K562 (cell line): ENCODE data around the gene GAB2. TPM values are rescaled to one million over a fixed set of nuclear protein-coding genes. Genes with fewer than 3 reads are reported as not detected.
A peak's percentile ranks its signal among the peaks of the same experiment; 100 is the strongest.

Source experiments
- ADNP ChIP-seq: fragments of 200-800 bp; sonication (Bioruptor generic); IDR thresholded peaks from 2 replicates; pipeline ENCODE4 v1.6.1; 2016; ENCODE audit warnings: missing genetic modification characterization, missing compliant biosample characterization
- ARID1B ChIP-seq: fragments of 450-650 bp; IDR thresholded peaks from 2 replicates; pipeline ENCODE4 v1.6.1; 2016; ENCODE audit warnings: antibody characterized with exemption, mild to moderate bottlenecking, inconsistent platforms
- C11orf30 ChIP-seq: fragments of 450-650 bp; IDR thresholded peaks from 2 replicates; pipeline ENCODE4 v1.6.1; 2016; ENCODE audit warnings: low read depth, mild to moderate bottlenecking
- ETV6 ChIP-seq, 3 experiments: fragments of 150-350 bp in 1 of 3; sonication (generic) in 1 of 3; formaldehyde crosslinking in 1 of 3; IDR thresholded peaks; 2 replicates each; pipeline versions ENCODE4 v1.6.1 to v1.8.0; 2014 to 2022; ENCODE audit warnings: borderline replicate concordance in 2 of 3, low read depth in 2 of 3, antibody characterized with exemption in 1 of 3, low read length in 1 of 3, mild to moderate bottlenecking in 1 of 3, missing genetic modification reagents in 1 of 3
- MTA1 ChIP-seq: fragments of 450-650 bp; IDR thresholded peaks from 2 replicates; pipeline ENCODE4 v1.6.1; 2017; ENCODE audit warnings: borderline replicate concordance
- NCOA1 ChIP-seq: fragments of 450-650 bp; IDR thresholded peaks from 2 replicates; pipeline ENCODE4 v1.6.1; 2016; ENCODE audit warnings: low read depth
- ZBTB17 ChIP-seq: fragments of 450-650 bp; formaldehyde crosslinking; IDR thresholded peaks from 2 replicates; pipeline ENCODE4 v1.4.0; 2020; ENCODE audit warnings: mild to moderate bottlenecking
- ZNF184 ChIP-seq: sonication (generic); formaldehyde crosslinking; IDR thresholded peaks from 2 replicates; pipeline ENCODE4 v1.5.0; 2020; ENCODE audit warnings: missing genetic modification reagents
- ZNF3 ChIP-seq: fragments of 250-450 bp; sonication (Bioruptor Pico); IDR thresholded peaks from 2 replicates; pipeline ENCODE4 v1.5.0; 2021; ENCODE audit warnings: mild to moderate bottlenecking, moderate library complexity
- ZNF316 ChIP-seq: fragments of 450-650 bp; IDR thresholded peaks from 2 replicates; pipeline ENCODE4 v1.6.1; 2016
- ZNF696 ChIP-seq: fragments of 250-450 bp; sonication (Bioruptor Pico); conservative IDR thresholded peaks from 2 replicates; pipeline ENCODE4 v1.4.0; 2020; ENCODE audit warnings: mild to moderate bottlenecking, moderate library complexity
- polyA plus RNA-seq, 8 experiments: library from polyadenylated mRNA; depleted of rRNA in 4 of 8; stranded (reverse) in 5 of 8; unstranded in 3 of 8; fragments of >200 nt; fragmentation: Nextera tagmentation in 2 of 8; fragmentation: Illumina TruSeq in 1 of 8; extraction: Ambion mirVana in 2 of 8; extraction: Trizol in 1 of 8; gene quantifications; 2 replicates each; pipeline versions ENCODE4 v1.2.1 to v1.2.3, GENCODE V29; 2011 to 2014; ENCODE audit warnings: inconsistent platforms in 1 of 8, missing spikeins in 1 of 8
- total RNA-seq, 7 experiments: library from RNA; depleted of rRNA in 6 of 7; stranded (reverse); fragments of >200 nt in 6 of 7; fragmentation: Illumina TruSeq in 2 of 7; extraction: Trizol in 2 of 7; gene quantifications; 2 replicates each; pipeline versions ENCODE4 v1.2.1 to v1.2.3, GENCODE V29; 2011 to 2021; ENCODE audit warnings: low replicate concordance in 1 of 7
- TF ChIP-seq, protein P1 (sequence below): sonication (generic); formaldehyde crosslinking; IDR thresholded peaks from 2 replicates; pipeline ENCODE4 v1.9.0; 2022; ENCODE audit warnings: mild to moderate bottlenecking, missing genetic modification reagents
- TF ChIP-seq, protein P2 (sequence below): fragments of 450-650 bp; formaldehyde crosslinking; IDR thresholded peaks from 2 replicates; pipeline ENCODE4 v1.4.0; 2020; ENCODE audit warnings: mild to moderate bottlenecking, moderate library complexity
- TF ChIP-seq, protein P3 (sequence below): fragments of 250-450 bp; sonication (Bioruptor Pico); IDR thresholded peaks from 2 replicates; pipeline ENCODE4 v1.5.1; 2021; ENCODE audit warnings: mild to moderate bottlenecking
- TF ChIP-seq, protein P4 (sequence below): sonication (generic); formaldehyde crosslinking; IDR thresholded peaks from 2 replicates; pipeline ENCODE4 v1.8.0; 2023; ENCODE audit warnings: mild to moderate bottlenecking, missing genetic modification reagents
- TF ChIP-seq, protein P5 (sequence below): sonication (generic); formaldehyde crosslinking; IDR thresholded peaks from 2 replicates; pipeline ENCODE4 v1.8.1; 2023; ENCODE audit warnings: mild to moderate bottlenecking, missing genetic modification reagents, moderate library complexity
- TF ChIP-seq, protein P6 (sequence below): fragments of 450-650 bp; IDR thresholded peaks from 2 replicates; pipeline ENCODE4 v1.7.0; 2016; ENCODE audit warnings: borderline replicate concordance

Gene GAB2
- total and polyA plus RNA-seq, 9 of the 15 experiments (the other 6 are each of a cell fraction or from before 2014, with no cell fraction given) = 2.3 to 35.2 (median 16.1) TPM

DNA sequence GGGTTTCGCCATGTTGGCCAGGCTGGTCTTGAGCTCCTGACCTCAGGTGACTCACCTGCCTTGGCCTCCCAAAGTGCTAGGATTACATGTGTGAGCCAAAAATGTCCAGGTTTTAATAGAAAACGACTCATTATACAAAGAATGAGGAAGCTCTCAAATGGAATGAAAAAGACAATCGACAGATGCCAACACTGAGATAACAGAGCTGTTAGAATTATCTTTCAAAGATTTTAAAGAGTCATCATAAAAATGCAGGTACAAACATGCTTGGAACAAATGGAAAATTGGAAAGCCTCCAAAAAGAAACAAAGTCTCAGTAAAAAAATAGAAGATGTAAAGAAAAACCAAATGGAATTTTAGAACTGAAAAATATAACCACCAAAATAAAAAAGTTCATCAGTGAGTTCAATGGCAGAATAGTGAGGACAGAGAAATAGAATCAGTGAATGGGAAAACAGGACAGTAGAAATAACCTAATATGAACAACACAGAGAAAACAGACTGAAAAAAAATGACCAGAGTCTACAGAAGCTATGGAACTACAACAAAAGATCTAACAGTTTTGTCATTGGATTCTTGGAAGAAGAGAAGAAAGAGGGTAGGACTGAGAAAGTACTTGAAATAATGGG lies 10.9 kb downstream of the GAB2 start (continued):
- TF ChIP-seq, protein P1, sequence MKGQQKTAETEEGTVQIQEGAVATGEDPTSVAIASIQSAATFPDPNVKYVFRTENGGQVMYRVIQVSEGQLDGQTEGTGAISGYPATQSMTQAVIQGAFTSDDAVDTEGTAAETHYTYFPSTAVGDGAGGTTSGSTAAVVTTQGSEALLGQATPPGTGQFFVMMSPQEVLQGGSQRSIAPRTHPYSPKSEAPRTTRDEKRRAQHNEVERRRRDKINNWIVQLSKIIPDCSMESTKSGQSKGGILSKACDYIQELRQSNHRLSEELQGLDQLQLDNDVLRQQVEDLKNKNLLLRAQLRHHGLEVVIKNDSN (CRISPR knock-in tag) = no peak
- TF ChIP-seq ARID1B (peak; percentile 70), ADNP (tag) (peak; percentile 33), ZNF184 (CRISPR knock-in tag) (no peak), NCOA1 (no peak), MTA1 (0 out of 2 replicates have a peak, but pooled peaks have one; percentile 12), ZNF316 (peak; percentile 84), ZNF696 (CRISPR knock-in tag) (no peak), ETV6 (IDR thresholded peaks at IDR 0.05; ENCODE audit: borderline replicate concordance in 1 of 2, low read depth in 2 of 2, low read length in 1 of 2) (no peak), ETV6 (CRISPR knock-in tag; IDR thresholded peaks at IDR 0.05; ENCODE audit: borderline replicate concordance) (no peak), ZNF3 (CRISPR knock-in tag) (no peak), C11orf30 (peak; percentile 76), ZBTB17 (CRISPR knock-in tag) (no peak)
- TF ChIP-seq, protein P2, sequence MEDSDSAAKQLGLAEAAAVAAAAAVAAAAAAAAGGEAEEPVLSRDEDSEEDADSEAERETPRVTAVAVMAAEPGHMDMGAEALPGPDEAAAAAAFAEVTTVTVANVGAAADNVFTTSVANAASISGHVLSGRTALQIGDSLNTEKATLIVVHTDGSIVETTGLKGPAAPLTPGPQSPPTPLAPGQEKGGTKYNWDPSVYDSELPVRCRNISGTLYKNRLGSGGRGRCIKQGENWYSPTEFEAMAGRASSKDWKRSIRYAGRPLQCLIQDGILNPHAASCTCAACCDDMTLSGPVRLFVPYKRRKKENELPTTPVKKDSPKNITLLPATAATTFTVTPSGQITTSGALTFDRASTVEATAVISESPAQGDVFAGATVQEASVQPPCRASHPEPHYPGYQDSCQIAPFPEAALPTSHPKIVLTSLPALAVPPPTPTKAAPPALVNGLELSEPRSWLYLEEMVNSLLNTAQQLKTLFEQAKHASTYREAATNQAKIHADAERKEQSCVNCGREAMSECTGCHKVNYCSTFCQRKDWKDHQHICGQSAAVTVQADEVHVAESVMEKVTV (CRISPR knock-in tag) = no peak
- TF ChIP-seq, protein P3, sequence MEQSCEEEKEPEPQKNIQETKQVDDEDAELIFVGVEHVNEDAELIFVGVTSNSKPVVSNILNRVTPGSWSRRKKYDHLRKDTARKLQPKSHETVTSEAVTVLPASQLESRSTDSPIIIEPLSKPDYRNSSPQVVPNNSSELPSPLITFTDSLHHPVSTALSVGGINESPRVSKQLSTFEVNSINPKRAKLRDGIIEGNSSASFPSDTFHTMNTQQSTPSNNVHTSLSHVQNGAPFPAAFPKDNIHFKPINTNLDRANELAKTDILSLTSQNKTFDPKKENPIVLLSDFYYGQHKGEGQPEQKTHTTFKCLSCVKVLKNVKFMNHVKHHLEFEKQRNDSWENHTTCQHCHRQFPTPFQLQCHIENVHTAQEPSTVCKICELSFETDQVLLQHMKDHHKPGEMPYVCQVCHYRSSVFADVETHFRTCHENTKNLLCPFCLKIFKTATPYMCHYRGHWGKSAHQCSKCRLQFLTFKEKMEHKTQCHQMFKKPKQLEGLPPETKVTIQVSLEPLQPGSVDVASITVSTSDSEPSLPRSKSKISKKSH = no peak
- TF ChIP-seq, protein P4, sequence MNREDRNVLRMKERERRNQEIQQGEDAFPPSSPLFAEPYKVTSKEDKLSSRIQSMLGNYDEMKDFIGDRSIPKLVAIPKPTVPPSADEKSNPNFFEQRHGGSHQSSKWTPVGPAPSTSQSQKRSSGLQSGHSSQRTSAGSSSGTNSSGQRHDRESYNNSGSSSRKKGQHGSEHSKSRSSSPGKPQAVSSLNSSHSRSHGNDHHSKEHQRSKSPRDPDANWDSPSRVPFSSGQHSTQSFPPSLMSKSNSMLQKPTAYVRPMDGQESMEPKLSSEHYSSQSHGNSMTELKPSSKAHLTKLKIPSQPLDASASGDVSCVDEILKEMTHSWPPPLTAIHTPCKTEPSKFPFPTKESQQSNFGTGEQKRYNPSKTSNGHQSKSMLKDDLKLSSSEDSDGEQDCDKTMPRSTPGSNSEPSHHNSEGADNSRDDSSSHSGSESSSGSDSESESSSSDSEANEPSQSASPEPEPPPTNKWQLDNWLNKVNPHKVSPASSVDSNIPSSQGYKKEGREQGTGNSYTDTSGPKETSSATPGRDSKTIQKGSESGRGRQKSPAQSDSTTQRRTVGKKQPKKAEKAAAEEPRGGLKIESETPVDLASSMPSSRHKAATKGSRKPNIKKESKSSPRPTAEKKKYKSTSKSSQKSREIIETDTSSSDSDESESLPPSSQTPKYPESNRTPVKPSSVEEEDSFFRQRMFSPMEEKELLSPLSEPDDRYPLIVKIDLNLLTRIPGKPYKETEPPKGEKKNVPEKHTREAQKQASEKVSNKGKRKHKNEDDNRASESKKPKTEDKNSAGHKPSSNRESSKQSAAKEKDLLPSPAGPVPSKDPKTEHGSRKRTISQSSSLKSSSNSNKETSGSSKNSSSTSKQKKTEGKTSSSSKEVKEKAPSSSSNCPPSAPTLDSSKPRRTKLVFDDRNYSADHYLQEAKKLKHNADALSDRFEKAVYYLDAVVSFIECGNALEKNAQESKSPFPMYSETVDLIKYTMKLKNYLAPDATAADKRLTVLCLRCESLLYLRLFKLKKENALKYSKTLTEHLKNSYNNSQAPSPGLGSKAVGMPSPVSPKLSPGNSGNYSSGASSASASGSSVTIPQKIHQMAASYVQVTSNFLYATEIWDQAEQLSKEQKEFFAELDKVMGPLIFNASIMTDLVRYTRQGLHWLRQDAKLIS (CRISPR knock-in tag) = no peak
- TF ChIP-seq, protein P5, sequence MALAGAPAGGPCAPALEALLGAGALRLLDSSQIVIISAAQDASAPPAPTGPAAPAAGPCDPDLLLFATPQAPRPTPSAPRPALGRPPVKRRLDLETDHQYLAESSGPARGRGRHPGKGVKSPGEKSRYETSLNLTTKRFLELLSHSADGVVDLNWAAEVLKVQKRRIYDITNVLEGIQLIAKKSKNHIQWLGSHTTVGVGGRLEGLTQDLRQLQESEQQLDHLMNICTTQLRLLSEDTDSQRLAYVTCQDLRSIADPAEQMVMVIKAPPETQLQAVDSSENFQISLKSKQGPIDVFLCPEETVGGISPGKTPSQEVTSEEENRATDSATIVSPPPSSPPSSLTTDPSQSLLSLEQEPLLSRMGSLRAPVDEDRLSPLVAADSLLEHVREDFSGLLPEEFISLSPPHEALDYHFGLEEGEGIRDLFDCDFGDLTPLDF = no peak
- TF ChIP-seq, protein P6, sequence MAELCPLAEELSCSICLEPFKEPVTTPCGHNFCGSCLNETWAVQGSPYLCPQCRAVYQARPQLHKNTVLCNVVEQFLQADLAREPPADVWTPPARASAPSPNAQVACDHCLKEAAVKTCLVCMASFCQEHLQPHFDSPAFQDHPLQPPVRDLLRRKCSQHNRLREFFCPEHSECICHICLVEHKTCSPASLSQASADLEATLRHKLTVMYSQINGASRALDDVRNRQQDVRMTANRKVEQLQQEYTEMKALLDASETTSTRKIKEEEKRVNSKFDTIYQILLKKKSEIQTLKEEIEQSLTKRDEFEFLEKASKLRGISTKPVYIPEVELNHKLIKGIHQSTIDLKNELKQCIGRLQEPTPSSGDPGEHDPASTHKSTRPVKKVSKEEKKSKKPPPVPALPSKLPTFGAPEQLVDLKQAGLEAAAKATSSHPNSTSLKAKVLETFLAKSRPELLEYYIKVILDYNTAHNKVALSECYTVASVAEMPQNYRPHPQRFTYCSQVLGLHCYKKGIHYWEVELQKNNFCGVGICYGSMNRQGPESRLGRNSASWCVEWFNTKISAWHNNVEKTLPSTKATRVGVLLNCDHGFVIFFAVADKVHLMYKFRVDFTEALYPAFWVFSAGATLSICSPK = no peak
